Activated naive CD8-positive, alpha-beta T cell treated with anti-CD3 and anti-CD28 coated beads for 36 hours (primary cell): ENCODE results near the gene PTPRN2. TPM values are rescaled to one million over a fixed set of nuclear protein-coding genes. Genes with fewer than 3 reads are reported as not detected.

Experiments
- DNase-seq: peaks from one replicate; pipeline ENCODE4 v3.0.0; 2021
- H3K27ac Mint-ChIP-seq: one replicate; pipeline ENCODE4 v1.8.0; 2022; ENCODE audit warnings: mild to moderate bottlenecking, moderate library complexity, mixed read lengths
- H3K27me3 Mint-ChIP-seq: one replicate; pipeline ENCODE4 v1.8.0; 2022; ENCODE audit warnings: mild to moderate bottlenecking, mixed read lengths
- H3K36me3 Mint-ChIP-seq: one replicate; pipeline ENCODE4 v1.8.0; 2021; ENCODE audit warnings: mild to moderate bottlenecking, mixed read lengths
- H3K4me1 Mint-ChIP-seq: one replicate; pipeline ENCODE4 v1.8.0; 2021; ENCODE audit warnings: mixed read lengths
- H3K4me3 Mint-ChIP-seq: one replicate; pipeline ENCODE4 v1.8.0; 2022; ENCODE audit warnings: mild to moderate bottlenecking, moderate library complexity, mixed read lengths
- H3K9me3 Mint-ChIP-seq: one replicate; pipeline ENCODE4 v1.8.0; 2022; ENCODE audit warnings: mixed read lengths
- total RNA-seq, 2 experiments: library from RNA; stranded (reverse); gene quantifications; one replicate each; pipeline ENCODE4 v1.2.3, GENCODE V29; 2021

The PTPRN2 gene
- total RNA-seq, 2 experiments from 2014 or later = 0.72 to 0.74 TPM

DNA sequence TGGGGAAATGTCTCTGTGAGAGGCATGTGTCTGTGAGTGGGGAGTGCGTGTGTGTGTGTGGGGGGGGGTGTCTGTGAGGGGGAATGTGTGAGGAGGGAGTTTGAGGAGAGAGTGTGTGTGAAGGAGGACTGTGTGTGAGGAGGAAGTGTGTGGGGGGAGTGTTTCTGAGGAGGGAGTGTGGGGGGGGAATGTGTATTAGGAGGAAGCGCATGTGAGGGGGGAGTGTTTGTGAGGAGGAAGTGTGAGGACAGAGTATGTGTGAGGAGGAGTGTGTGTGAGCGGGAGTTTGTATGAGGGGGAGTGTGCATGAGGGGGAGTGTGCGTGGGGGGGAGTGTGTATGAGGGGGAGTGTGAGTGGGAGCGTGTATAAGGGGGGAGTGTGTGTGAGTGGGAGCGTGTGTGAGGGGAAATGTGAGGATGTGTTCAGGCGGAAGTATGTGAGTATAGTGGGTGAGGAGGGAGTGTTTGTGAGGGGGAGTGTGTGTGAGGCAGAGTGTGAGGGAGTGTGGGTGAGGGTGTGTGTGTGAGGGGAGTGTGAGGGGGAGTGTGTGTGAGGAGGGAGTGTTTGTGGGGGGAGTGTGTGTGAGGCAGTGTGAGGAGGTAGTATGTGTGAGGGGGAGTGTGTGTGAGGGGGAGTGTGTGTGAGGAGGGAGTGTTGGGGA is 21.8 kb upstream of the PTPRN2 start:
- Mint-ChIP-seq H3K9me3 (no peaks in the 10 kb centered on the region), H3K36me3 (peaks cover 21% of the 10 kb centered on the region), H3K27ac (no peak overlapping the region), H3K4me1 (peaks cover 21% of the 10 kb centered on the region), H3K4me3 (no peak overlapping the region), H3K27me3 (no peaks in the 10 kb centered on the region)
- DNase-seq = no peak

- Mint-ChIP-seq H3K4me1 (peaks cover 10% of the 10 kb centered on the region), H3K27me3 (no peaks in the 10 kb centered on the region), H3K27ac (no peak overlapping the region), H3K36me3 (peaks cover 14% of the 10 kb centered on the region), H3K4me3 (no peak overlapping the region), H3K9me3 (no peaks in the 10 kb centered on the region)
- DNase-seq = no peak
Measured at GRCh38 chr7:158607563-158607962, 19.9 kb upstream of the PTPRN2 start.

DNA sequence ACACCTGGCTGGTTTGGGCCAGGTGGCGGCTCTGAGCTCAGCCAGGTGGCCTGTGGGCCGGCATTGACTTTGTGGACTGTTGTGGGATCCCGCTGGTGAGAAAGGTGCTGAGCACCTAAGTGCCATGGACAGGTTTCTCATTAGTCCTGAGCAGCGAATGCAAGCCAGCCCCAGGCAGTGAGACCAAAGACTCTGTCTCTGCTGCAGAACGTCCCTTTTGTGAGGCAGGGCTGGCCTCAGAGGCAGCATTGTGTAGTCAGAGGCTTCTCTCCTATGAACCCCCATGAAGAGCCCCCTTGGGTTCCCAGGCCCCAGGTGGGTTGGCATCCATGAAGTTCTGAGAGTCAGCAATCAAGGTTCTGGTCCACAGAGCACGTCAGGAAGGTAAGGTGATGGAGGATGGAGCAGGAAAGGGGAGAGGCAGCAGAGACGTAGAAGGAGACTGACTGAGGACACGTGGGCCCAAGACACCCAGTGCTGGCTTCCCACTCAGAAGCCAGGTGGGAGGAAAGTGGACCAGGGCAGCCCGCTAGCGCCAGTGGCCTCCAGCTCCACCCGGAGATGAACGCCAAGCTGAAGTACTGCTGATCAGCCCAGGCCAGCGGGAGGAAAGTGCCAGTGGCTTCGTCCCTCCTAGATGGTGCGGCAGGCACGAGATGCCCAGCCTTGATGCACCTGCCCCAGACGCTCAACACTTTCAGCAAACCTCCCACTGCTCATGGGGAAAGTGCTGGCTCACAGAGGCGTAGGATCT is 19.2 kb upstream of the PTPRN2 start:
- Mint-ChIP-seq H3K4me3 (no peak overlapping the region), H3K4me1 (peaks cover 4% of the 10 kb centered on the region), H3K27me3 (no peaks in the 10 kb centered on the region), H3K36me3 (peaks cover 12% of the 10 kb centered on the region), H3K27ac (no peak overlapping the region), H3K9me3 (no peaks in the 10 kb centered on the region)
- DNase-seq = no peak

DNA sequence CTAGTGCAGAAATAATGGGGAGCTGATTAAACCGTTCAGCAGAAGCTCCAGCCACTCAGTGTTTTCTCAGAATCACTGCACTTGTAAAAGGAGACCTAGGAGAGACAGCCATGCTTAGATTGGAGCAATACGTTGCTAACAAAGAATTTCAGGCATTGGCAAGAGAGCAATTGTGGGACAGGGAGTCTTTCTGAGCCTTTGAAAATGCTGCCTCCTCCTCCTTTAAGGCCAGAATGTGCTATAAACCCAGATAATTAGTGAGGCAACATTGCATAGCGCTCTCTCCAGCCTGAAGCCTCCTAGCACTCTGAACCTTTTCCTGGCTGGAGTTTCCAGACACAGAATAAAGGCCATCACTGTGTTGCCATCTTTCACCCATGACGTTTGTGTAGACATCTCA is 18.5 kb upstream of the PTPRN2 start:
- no peak for DNase-seq
- peaks cover 10% of the 10 kb centered on the region for H3K36me3 Mint-ChIP-seq
- no peaks in the 10 kb centered on the region for H3K4me1 Mint-ChIP-seq
- no peaks in the 10 kb centered on the region for H3K27me3 Mint-ChIP-seq
- no peak overlapping the region for H3K4me3 Mint-ChIP-seq
- no peak overlapping the region for H3K27ac Mint-ChIP-seq
- H3K9me3 Mint-ChIP-seq = no peaks in the 10 kb centered on the region

DNA sequence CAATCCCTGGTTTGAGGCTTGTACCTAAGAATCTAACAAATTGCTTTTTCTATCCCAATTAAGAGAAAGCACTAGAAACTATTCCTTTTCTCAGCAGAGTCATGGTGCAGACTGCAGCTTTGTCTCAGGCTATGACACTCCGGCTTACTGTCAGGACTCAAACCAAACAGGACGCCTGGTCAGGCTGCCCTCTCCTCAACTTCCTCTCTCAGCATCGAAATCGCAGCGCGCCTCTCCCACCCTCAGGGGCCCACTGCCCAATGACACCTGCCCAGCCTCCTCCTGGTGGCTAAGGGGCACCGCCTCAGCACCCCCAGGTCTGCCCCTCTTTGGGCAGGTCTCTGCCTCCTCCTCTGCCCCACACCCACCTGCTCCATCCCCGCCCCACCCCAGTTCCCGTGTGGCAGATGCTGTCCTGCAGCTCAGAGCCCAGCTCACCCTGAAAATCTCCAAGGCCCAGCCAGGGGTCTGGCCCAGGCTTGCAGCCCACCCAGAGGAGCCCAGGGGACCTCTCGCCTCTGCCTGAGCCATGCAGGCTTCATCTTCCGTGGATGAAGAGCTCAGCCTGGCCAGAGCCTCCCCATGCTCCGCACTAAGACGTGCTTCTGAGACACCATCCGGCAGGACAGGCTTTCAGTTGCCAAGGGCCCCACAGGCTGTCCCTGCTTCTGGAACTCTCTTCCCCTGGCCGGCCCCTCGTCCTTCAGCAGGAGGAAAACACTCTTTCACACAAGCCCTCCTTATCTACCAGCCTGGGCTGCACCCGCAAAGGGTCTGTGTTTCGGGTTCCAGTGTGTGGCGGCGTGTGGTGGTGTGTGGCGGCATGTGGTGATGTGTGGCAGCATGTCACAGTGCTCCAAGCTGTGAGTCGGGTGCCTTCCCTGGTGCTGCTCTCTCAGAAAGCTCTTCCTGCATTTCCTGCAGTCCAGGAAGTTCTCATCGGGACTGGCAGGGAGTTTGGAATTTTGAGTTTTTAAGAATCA is 16.4 kb upstream of the PTPRN2 start:
- Mint-ChIP-seq H3K4me1 (no peaks in the 10 kb centered on the region), H3K36me3 (peaks cover 6% of the 10 kb centered on the region), H3K4me3 (no peak overlapping the region), H3K27me3 (no peaks in the 10 kb centered on the region), H3K9me3 (no peaks in the 10 kb centered on the region), H3K27ac (no peak overlapping the region)
- no peak for DNase-seq

DNA sequence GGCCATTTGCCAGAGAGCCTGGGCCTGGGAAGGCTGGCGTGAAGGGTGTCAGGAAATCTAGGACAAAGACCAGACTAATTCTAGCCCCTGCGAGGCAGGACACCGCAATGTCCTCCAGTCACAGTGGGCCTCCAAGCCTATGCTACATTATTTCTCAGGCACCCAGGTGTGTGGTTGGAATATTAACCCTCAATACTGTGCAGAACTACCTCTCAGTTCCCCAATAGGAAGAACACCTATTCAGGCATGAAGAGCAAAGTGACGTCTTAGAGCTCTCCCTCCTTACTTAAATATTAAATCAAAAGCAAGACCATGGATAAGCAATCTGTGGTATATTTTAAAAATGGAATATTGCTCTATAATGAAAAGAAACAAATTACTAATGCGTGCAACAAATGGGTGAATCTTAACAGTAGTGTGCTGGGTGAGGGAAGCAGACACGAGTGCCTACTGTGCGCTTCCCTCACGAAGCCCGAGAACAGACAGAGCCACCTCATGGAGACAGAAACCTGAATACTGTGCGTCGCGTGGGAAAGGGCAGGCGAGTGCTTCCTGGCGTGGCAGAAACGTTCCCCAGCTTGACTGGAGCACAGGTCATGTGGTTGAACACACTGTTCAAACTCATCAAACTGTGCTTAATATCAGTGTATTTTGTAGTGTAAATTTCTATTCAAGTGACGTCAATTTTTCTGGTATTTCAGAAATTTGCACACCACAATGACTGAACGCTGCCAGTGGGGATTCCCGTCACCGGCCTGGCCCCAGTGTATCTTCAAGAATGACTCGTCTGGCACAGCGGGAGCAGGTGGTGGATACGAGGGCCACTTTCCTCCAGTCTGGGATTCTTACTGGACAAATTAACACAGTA is 15.5 kb upstream of the PTPRN2 start:
- H3K4me3 Mint-ChIP-seq = no peak overlapping the region
- no peak for DNase-seq
- peaks cover 6% of the 10 kb centered on the region for H3K36me3 Mint-ChIP-seq

GRCh38 chr7:158602041-158602440 is 14.4 kb upstream of the PTPRN2 start:
- H3K36me3 Mint-ChIP-seq = peaks cover 2% of the 10 kb centered on the region
- no peaks in the 10 kb centered on the region for H3K27me3 Mint-ChIP-seq
- H3K27ac Mint-ChIP-seq = no peak overlapping the region

More for the DNA sequence above, 15.5 kb upstream of the PTPRN2 start:
- Mint-ChIP-seq H3K4me1 (no peaks in the 10 kb centered on the region), H3K27me3 (no peaks in the 10 kb centered on the region), H3K27ac (no peak overlapping the region), H3K9me3 (no peaks in the 10 kb centered on the region)

GRCh38 chr7:158601090-158601489 is 13.5 kb upstream of the PTPRN2 start:
- Mint-ChIP-seq H3K4me1 (no peaks in the 10 kb centered on the region), H3K4me3 (no peak overlapping the region), H3K27ac (no peak overlapping the region), H3K36me3 (peaks cover 2% of the 10 kb centered on the region), H3K27me3 (no peaks in the 10 kb centered on the region), H3K9me3 (no peaks in the 10 kb centered on the region)
- no peak for DNase-seq

More at GRCh38 chr7:158602041-158602440, 14.4 kb upstream of the PTPRN2 start:
- Mint-ChIP-seq H3K4me3 (no peak overlapping the region), H3K4me1 (no peaks in the 10 kb centered on the region), H3K9me3 (no peaks in the 10 kb centered on the region)
- DNase-seq = no peak

GRCh38 chr7:158596745-158597144 is 9.1 kb upstream of the PTPRN2 start:
- H3K4me3 Mint-ChIP-seq = no peak overlapping the region
- H3K27ac Mint-ChIP-seq = no peak overlapping the region
- no peak for DNase-seq
- H3K27me3 Mint-ChIP-seq = no peaks in the 10 kb centered on the region
- peaks cover 3% of the 10 kb centered on the region for H3K9me3 Mint-ChIP-seq
- no peaks in the 10 kb centered on the region for H3K4me1 Mint-ChIP-seq
- H3K36me3 Mint-ChIP-seq = no peaks in the 10 kb centered on the region

DNA sequence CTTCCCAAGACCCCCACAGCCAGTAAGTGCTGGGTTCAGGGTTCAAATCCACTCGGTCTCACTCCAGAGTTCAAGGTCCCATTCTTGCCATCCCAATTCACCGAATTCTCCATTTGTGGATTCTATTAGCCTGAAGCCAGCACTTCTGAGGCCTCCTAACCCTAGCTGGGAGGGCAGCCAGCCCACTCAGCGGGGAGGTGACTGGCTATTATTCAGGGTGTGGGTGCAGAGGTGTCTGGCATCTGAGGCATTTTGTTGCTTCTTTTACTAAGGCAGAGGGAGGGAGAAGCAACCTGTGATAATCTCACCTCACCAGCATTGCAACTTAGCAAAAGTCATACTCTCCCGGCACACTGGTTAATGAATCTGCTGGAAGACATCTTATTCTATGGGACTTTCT is 8.7 kb upstream of the PTPRN2 start:
- H3K9me3 Mint-ChIP-seq = peaks cover 3% of the 10 kb centered on the region
- no peak overlapping the region for H3K27ac Mint-ChIP-seq
- H3K36me3 Mint-ChIP-seq = no peaks in the 10 kb centered on the region
- DNase-seq = no peak
- H3K4me3 Mint-ChIP-seq = no peak overlapping the region
- no peaks in the 10 kb centered on the region for H3K27me3 Mint-ChIP-seq
- no peaks in the 10 kb centered on the region for H3K4me1 Mint-ChIP-seq

DNA sequence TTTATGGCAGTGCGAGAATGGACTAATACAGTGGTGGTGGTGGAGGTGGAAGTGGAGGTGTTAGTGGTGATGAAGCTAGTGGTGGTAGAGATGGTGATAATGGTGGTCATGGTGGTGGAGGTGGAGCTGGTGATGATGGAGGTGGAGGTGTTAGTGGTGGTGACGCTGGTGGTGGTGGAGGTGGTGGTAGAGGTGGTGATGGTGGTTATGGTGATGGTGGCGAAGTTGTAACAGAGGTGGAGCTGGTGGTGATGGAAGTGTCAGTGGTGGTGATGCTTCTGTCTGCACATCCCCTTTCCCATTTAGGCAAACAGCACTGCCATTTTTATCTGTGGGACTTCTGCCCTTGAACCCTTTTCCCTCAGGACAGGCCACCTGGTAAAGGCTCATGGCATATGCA is 7.4 kb upstream of the PTPRN2 start:
- Mint-ChIP-seq H3K4me3 (no peak overlapping the region), H3K9me3 (peaks cover 3% of the 10 kb centered on the region), H3K27ac (no peak overlapping the region), H3K27me3 (peaks cover 2% of the 10 kb centered on the region), H3K4me1 (no peaks in the 10 kb centered on the region), H3K36me3 (no peaks in the 10 kb centered on the region)
- no peak for DNase-seq

DNA sequence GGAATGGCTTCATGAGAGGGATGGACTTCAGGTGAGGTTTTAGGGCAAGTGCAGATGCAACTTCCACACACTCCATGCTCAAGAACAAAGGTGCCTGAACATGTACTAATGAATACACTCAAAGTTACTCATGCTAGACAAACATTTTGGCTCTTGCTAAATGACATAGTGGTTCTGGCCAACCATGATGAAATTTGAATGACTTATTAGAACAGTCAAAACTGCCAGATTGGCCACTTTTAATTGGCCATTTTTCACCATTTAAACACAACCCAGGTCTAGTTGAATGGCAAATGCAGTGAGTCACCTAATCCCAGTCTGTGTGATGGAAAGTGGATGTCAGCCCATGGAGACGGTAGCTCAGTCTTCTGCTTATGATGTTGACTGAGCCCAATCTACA is 4.9 kb upstream of the PTPRN2 start:
- H3K27me3 Mint-ChIP-seq = peaks cover 17% of the 10 kb centered on the region
- DNase-seq = no peak
- H3K36me3 Mint-ChIP-seq = no peaks in the 10 kb centered on the region
- H3K9me3 Mint-ChIP-seq = peaks cover 3% of the 10 kb centered on the region
- H3K27ac Mint-ChIP-seq = no peak overlapping the region
- no peaks in the 10 kb centered on the region for H3K4me1 Mint-ChIP-seq
- no peak overlapping the region for H3K4me3 Mint-ChIP-seq

- no peak overlapping the region for H3K27ac Mint-ChIP-seq
- no peak overlapping the region for H3K4me3 Mint-ChIP-seq
- H3K36me3 Mint-ChIP-seq = no peaks in the 10 kb centered on the region
- H3K27me3 Mint-ChIP-seq = peaks cover 17% of the 10 kb centered on the region
- peaks cover 3% of the 10 kb centered on the region for H3K9me3 Mint-ChIP-seq
- DNase-seq = no peak
- no peaks in the 10 kb centered on the region for H3K4me1 Mint-ChIP-seq
Measured at GRCh38 chr7:158591944-158592343, 4.3 kb upstream of the PTPRN2 start.

DNA sequence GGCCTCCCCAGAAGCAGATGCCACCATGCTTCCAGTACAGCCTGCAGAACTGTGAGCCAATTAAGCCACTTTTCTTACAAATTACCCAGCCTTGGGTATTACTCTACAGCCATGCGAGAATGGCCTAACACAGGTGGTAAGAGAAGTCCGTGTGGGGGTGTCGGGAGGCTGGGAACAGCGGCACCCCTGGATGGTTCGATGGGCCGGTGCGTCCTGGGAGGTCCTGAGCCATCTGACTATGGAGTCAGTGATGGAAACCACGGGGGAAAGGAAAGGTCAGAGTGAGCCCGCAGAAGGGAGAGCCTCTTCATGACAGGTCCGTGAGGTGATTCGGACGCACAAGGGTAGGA is 2.5 kb upstream of the PTPRN2 start:
- Mint-ChIP-seq H3K4me1 (peaks cover 3% of the 10 kb centered on the region), H3K36me3 (no peaks in the 10 kb centered on the region), H3K9me3 (peaks cover 3% of the 10 kb centered on the region), H3K27me3 (peaks cover 32% of the 10 kb centered on the region), H3K4me3 (no peak overlapping the region), H3K27ac (no peak overlapping the region)
- DNase-seq = no peak
